ENCODE results near the gene APC2.

GRCh38 chr19:1401889-1402217, 48.1 kb upstream of the APC2 start:
- TF ChIP-seq, protein P1, sequence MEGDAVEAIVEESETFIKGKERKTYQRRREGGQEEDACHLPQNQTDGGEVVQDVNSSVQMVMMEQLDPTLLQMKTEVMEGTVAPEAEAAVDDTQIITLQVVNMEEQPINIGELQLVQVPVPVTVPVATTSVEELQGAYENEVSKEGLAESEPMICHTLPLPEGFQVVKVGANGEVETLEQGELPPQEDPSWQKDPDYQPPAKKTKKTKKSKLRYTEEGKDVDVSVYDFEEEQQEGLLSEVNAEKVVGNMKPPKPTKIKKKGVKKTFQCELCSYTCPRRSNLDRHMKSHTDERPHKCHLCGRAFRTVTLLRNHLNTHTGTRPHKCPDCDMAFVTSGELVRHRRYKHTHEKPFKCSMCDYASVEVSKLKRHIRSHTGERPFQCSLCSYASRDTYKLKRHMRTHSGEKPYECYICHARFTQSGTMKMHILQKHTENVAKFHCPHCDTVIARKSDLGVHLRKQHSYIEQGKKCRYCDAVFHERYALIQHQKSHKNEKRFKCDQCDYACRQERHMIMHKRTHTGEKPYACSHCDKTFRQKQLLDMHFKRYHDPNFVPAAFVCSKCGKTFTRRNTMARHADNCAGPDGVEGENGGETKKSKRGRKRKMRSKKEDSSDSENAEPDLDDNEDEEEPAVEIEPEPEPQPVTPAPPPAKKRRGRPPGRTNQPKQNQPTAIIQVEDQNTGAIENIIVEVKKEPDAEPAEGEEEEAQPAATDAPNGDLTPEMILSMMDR (conservative IDR thresholded peaks at IDR 0.05) = no peak; the same call in 1 of the 2 replicates
- TF ChIP-seq EZH2 (IDR thresholded peaks at IDR 0.05; ENCODE audit: low read depth) = no peak

All from PC-9 (cell line).